ENCODE measurements around the gene ZNF791.

DNA sequence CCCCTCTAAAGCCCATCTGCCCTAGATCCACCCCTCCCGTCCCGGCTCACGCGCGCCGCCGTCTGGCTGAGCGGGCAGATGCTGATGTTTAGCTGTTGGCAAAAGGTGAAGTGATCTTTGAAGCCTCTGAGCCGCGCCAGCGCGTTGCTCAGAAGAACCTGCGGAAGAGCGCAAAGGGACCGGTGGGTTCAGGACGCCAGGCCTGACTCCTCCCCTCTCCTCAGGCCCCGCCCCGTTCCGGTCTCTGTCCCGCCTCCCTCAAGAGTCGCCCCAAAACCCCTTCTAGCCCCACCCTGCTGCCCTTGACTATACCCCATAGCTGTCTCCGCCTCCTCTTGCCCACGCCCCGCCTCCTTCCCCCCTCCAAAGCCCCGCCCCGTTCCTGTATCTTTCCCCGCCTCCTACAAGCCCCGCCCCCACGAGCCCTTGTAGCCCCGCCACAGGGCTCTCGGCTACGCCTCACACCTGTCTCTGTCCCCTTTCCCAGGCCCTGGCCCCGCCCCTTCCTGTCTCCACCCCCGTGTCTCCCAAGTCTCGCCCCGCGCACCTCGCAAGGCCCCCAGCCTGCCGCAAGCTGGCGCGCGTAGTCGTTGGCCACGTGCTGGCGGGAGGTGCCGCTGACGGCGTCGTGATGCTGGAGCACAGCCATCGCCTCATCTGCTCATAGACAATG, 46.3 kb downstream of the ZNF791 start:
- TF ChIP-seq, protein P1, sequence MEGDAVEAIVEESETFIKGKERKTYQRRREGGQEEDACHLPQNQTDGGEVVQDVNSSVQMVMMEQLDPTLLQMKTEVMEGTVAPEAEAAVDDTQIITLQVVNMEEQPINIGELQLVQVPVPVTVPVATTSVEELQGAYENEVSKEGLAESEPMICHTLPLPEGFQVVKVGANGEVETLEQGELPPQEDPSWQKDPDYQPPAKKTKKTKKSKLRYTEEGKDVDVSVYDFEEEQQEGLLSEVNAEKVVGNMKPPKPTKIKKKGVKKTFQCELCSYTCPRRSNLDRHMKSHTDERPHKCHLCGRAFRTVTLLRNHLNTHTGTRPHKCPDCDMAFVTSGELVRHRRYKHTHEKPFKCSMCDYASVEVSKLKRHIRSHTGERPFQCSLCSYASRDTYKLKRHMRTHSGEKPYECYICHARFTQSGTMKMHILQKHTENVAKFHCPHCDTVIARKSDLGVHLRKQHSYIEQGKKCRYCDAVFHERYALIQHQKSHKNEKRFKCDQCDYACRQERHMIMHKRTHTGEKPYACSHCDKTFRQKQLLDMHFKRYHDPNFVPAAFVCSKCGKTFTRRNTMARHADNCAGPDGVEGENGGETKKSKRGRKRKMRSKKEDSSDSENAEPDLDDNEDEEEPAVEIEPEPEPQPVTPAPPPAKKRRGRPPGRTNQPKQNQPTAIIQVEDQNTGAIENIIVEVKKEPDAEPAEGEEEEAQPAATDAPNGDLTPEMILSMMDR (IDR thresholded peaks at IDR 0.05) = no peak
- TF ChIP-seq POLR2A (IDR thresholded peaks at IDR 0.05) (no peak), POLR2AphosphoS5 (IDR thresholded peaks at IDR 0.05) (no peak)

Measured in upper lobe of left lung (tissue), 4 donors.